ENCODE measurements around the gene PGM5.
"Not testable (repeated sequence)": the region's sequence is repeated elsewhere in the genome, so short reads cannot be mapped to it uniquely, and the experiment has no call there.

Gene PGM5

DNA sequence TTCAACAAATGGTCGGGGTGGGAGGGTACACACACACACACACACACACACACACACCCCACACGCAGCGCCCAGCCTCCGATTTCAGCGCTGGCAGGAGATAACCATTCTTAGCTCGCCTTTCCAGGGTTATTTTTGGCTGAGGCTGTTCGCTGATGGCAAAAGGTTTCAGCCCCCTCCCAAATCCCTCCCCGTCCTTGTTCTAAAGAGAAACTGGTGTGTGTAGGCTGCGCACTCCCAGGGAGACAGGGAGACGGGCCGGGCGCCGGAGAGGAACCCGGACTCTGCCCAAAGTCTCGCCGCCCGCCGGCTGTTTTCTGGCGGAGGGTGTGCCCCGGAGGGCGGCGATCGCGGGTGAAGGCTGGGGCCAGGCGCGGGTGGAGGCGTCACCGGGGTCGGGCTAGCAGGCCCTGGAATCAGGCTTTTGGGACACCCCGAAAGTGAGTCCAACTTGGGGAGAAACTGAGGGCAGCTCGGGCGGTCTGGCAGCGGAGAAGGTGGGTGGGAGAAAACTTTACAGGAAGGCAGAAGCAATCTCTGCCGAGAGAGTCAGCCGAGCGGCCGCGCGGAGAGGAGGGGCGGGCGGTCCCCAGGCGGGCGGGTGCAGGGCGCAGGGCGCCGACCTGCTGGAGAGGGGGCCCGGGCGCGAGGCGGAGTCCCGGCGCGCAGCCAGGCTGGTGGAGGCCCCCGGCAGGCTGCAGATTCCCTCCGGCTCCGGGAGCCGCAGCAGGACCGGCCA is at the start of gene PGM5:
TSS of gene PGM5 (plus strand) at position 232 of the 739 bp plus-strand sequence. CDS start 517 bp downstream, outside the sequence.
- not testable (repeated sequence) for H3K9me3 ChIP-seq (ENCODE audit: control insufficient read depth, insufficient read depth, low read length); H3K27ac ChIP-seq (ENCODE audit: low read length); DNase-seq (ENCODE audit: low read depth, low spot score); H3K36me3 ChIP-seq (ENCODE audit: control insufficient read depth, insufficient read depth, low read length); H3K4me1 ChIP-seq (ENCODE audit: control insufficient read depth, insufficient read depth, low read length)
- WGBS (ENCODE audit: insufficient coverage, insufficient read length) = no CpG with 5 or more reads among the region's 58 CpGs
- H3K4me3 ChIP-seq (ENCODE audit: low read length) = peak within 1 kb of the TSS; percentile 46; the same call in 1 of the 2 replicates
- H3K27me3 ChIP-seq (ENCODE audit: control insufficient read depth, insufficient read depth, low read length) = peaks cover 17% of the 10 kb centered on the region

DNA sequence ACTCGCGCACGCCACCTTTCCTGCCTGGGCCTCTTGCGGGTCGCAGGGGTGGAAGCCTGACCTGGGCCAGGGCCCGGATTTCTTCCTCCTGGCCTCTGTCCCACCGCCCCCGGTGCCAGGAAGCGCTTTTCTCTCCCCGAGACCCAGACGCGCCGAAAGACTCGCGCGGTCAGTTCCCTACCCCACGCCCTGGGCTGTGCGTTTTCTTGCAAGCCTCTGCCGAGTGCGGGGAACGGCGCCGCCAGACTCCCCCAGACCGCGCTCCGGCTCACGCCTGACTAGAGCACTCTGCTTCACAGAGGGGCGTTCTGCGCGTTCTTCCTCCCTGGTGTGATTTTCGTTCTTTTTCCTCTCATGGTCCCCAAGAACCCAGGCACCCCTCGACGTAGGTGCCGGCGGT is 49.3 kb upstream of the PGM5 start:
- H3K36me3 ChIP-seq (ENCODE audit: control insufficient read depth, insufficient read depth, low read length); DNase-seq (ENCODE audit: low read depth, low spot score); H3K27me3 ChIP-seq (ENCODE audit: control insufficient read depth, insufficient read depth, low read length); H3K4me1 ChIP-seq (ENCODE audit: control insufficient read depth, insufficient read depth, low read length); H3K9me3 ChIP-seq (ENCODE audit: control insufficient read depth, insufficient read depth, low read length); H3K27ac ChIP-seq (ENCODE audit: low read length); H3K4me3 ChIP-seq (ENCODE audit: low read length): not testable (repeated sequence)
- WGBS (ENCODE audit: insufficient coverage, insufficient read length) = no CpG with 5 or more reads among the region's 35 CpGs

- not testable (repeated sequence) for H3K27me3 ChIP-seq (ENCODE audit: control insufficient read depth, insufficient read depth, low read length); H3K36me3 ChIP-seq (ENCODE audit: control insufficient read depth, insufficient read depth, low read length); H3K9me3 ChIP-seq (ENCODE audit: control insufficient read depth, insufficient read depth, low read length); DNase-seq (ENCODE audit: low read depth, low spot score); H3K4me1 ChIP-seq (ENCODE audit: control insufficient read depth, insufficient read depth, low read length); H3K27ac ChIP-seq (ENCODE audit: low read length); H3K4me3 ChIP-seq (ENCODE audit: low read length)
- WGBS (ENCODE audit: insufficient coverage, insufficient read length) = no CpG with 5 or more reads among the region's 21 CpGs
These were observed 48.8 kb upstream of the PGM5 start for GRCh38 chr9:68307654-68308053.

DNA sequence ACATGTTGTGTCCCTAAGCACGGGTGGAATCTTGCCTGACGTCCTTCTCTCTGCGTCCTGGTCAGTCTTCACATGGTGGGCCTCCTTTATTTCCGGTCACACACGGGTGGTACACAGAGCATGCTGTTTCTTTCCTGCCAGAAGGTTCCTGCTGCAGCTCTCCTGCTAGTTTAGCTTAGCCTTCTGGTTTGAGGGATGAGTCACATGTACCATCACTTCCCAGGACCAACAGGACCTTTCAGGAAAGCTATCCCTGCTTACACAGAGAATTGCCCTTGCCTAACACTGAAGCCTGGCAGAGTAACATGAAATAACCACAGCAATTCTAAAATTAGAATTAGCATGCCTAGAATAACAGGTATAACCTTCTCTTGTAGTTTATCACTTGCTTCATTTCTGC is 45.2 kb upstream of the PGM5 start:
- WGBS (ENCODE audit: insufficient coverage, insufficient read length) = no CpG with 5 or more reads among the region's 5 CpGs
- not testable (repeated sequence) for H3K36me3 ChIP-seq (ENCODE audit: control insufficient read depth, insufficient read depth, low read length); H3K4me1 ChIP-seq (ENCODE audit: control insufficient read depth, insufficient read depth, low read length); H3K27me3 ChIP-seq (ENCODE audit: control insufficient read depth, insufficient read depth, low read length); H3K9me3 ChIP-seq (ENCODE audit: control insufficient read depth, insufficient read depth, low read length); H3K27ac ChIP-seq (ENCODE audit: low read length); DNase-seq (ENCODE audit: low read depth, low spot score); H3K4me3 ChIP-seq (ENCODE audit: low read length)

GRCh38 chr9:68318209-68318608 is 38.2 kb upstream of the PGM5 start:
- not testable (repeated sequence) for DNase-seq (ENCODE audit: low read depth, low spot score); H3K27me3 ChIP-seq (ENCODE audit: control insufficient read depth, insufficient read depth, low read length); H3K9me3 ChIP-seq (ENCODE audit: control insufficient read depth, insufficient read depth, low read length); H3K4me3 ChIP-seq (ENCODE audit: low read length); H3K27ac ChIP-seq (ENCODE audit: low read length); H3K4me1 ChIP-seq (ENCODE audit: control insufficient read depth, insufficient read depth, low read length); H3K36me3 ChIP-seq (ENCODE audit: control insufficient read depth, insufficient read depth, low read length)
- WGBS (ENCODE audit: insufficient coverage, insufficient read length) = no CpG with 5 or more reads among the region's 10 CpGs

- not testable (repeated sequence) for H3K4me1 ChIP-seq (ENCODE audit: control insufficient read depth, insufficient read depth, low read length); DNase-seq (ENCODE audit: low read depth, low spot score); H3K36me3 ChIP-seq (ENCODE audit: control insufficient read depth, insufficient read depth, low read length); H3K27ac ChIP-seq (ENCODE audit: low read length); H3K27me3 ChIP-seq (ENCODE audit: control insufficient read depth, insufficient read depth, low read length); H3K4me3 ChIP-seq (ENCODE audit: low read length); H3K9me3 ChIP-seq (ENCODE audit: control insufficient read depth, insufficient read depth, low read length)
- WGBS (ENCODE audit: insufficient coverage, insufficient read length) = no CpG with 5 or more reads among the region's 24 CpGs
These were observed 32.7 kb upstream of the PGM5 start for GRCh38 chr9:68323749-68324148.

DNA sequence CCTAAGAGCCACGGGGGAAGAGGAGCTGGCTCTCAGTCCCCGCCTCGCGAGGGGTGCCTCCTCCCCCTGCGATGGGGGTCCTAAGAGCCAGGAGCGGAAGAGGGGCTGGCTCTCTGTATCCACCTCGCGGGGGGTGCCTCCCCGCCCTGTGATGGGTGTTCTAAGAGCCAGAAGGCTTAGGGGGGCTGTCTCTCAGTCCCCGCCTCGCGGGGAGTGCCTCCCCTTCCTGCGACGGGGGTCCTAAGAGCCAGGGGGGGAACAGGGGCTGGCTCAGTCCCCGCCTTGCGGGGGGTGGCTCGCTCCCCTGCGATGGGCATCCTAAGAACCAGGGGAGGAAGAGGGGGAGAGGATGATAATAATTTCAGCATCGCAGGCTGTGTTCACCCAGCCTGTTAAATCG is 31.9 kb upstream of the PGM5 start:
- H3K4me3 ChIP-seq (ENCODE audit: low read length); H3K27ac ChIP-seq (ENCODE audit: low read length); DNase-seq (ENCODE audit: low read depth, low spot score); H3K4me1 ChIP-seq (ENCODE audit: control insufficient read depth, insufficient read depth, low read length); H3K27me3 ChIP-seq (ENCODE audit: control insufficient read depth, insufficient read depth, low read length); H3K36me3 ChIP-seq (ENCODE audit: control insufficient read depth, insufficient read depth, low read length); H3K9me3 ChIP-seq (ENCODE audit: control insufficient read depth, insufficient read depth, low read length): not testable (repeated sequence)
- WGBS (ENCODE audit: insufficient coverage, insufficient read length) = no CpG with 5 or more reads among the region's 20 CpGs

- not testable (repeated sequence) for H3K4me1 ChIP-seq (ENCODE audit: control insufficient read depth, insufficient read depth, low read length); H3K9me3 ChIP-seq (ENCODE audit: control insufficient read depth, insufficient read depth, low read length); H3K36me3 ChIP-seq (ENCODE audit: control insufficient read depth, insufficient read depth, low read length); H3K27me3 ChIP-seq (ENCODE audit: control insufficient read depth, insufficient read depth, low read length); H3K27ac ChIP-seq (ENCODE audit: low read length); H3K4me3 ChIP-seq (ENCODE audit: low read length); DNase-seq (ENCODE audit: low read depth, low spot score)
- no CpG with 5 or more reads among the region's 4 CpGs for WGBS (ENCODE audit: insufficient coverage, insufficient read length)
These were observed 27.3 kb upstream of the PGM5 start for GRCh38 chr9:68329106-68329505.

DNA sequence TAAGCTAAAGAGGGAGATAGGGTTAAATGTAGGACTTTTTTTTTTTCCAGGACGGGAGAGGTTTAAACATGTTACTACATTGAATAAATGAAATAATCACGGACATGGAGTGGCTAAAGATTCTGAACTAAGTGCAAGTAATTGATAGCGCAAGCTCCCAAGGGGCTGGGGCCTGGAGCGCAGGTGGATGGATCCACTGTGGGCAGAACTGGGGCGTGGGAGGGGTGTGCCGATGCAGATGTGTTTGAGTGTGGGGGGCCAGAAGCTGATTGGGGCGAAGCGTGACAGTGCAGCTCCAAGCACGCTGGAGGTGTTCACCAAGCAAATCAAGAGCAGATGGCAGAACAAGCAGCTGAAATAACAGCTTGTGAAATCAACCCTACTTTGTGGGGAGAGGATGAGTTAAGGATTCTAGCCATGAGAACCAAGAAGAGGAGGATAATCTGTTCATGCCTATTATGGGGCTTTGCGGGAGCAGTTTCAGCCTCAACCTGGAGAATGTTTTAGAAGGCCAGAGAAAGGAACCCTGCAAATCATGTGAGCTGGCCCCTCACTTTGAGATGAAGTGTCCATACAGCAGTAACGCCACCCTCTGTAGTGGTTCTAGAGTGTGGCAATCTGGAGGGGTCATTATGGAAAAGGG is 25.8 kb upstream of the PGM5 start:
- no CpG with 5 or more reads among the region's 11 CpGs for WGBS (ENCODE audit: insufficient coverage, insufficient read length)
- not testable (repeated sequence) for H3K27me3 ChIP-seq (ENCODE audit: control insufficient read depth, insufficient read depth, low read length); H3K27ac ChIP-seq (ENCODE audit: low read length); H3K9me3 ChIP-seq (ENCODE audit: control insufficient read depth, insufficient read depth, low read length); H3K4me1 ChIP-seq (ENCODE audit: control insufficient read depth, insufficient read depth, low read length); DNase-seq (ENCODE audit: low read depth, low spot score); H3K36me3 ChIP-seq (ENCODE audit: control insufficient read depth, insufficient read depth, low read length); H3K4me3 ChIP-seq (ENCODE audit: low read length)

- not testable (repeated sequence) for H3K27me3 ChIP-seq (ENCODE audit: control insufficient read depth, insufficient read depth, low read length); H3K9me3 ChIP-seq (ENCODE audit: control insufficient read depth, insufficient read depth, low read length); H3K4me3 ChIP-seq (ENCODE audit: low read length); H3K36me3 ChIP-seq (ENCODE audit: control insufficient read depth, insufficient read depth, low read length); H3K27ac ChIP-seq (ENCODE audit: low read length); H3K4me1 ChIP-seq (ENCODE audit: control insufficient read depth, insufficient read depth, low read length); DNase-seq (ENCODE audit: low read depth, low spot score)
- no CpG with 5 or more reads among the region's 1 CpG for WGBS (ENCODE audit: insufficient coverage, insufficient read length)
These were observed 24.3 kb upstream of the PGM5 start for GRCh38 chr9:68332122-68332521.

- not testable (repeated sequence) for H3K4me1 ChIP-seq (ENCODE audit: control insufficient read depth, insufficient read depth, low read length); H3K27me3 ChIP-seq (ENCODE audit: control insufficient read depth, insufficient read depth, low read length); H3K4me3 ChIP-seq (ENCODE audit: low read length); DNase-seq (ENCODE audit: low read depth, low spot score); H3K36me3 ChIP-seq (ENCODE audit: control insufficient read depth, insufficient read depth, low read length); H3K9me3 ChIP-seq (ENCODE audit: control insufficient read depth, insufficient read depth, low read length); H3K27ac ChIP-seq (ENCODE audit: low read length)
- WGBS (ENCODE audit: insufficient coverage, insufficient read length) = no CpG with 5 or more reads among the region's 3 CpGs
These were observed 20.5 kb upstream of the PGM5 start for GRCh38 chr9:68335935-68336334.
